Measurements from ENCODE around the gene UHRF2. TPM values are rescaled to one million over a fixed set of nuclear protein-coding genes. Genes with fewer than 3 reads are reported as not detected.

UHRF2 gene
- total RNA-seq, 1 experiment from 2014 or later: 40.6 TPM

DNA sequence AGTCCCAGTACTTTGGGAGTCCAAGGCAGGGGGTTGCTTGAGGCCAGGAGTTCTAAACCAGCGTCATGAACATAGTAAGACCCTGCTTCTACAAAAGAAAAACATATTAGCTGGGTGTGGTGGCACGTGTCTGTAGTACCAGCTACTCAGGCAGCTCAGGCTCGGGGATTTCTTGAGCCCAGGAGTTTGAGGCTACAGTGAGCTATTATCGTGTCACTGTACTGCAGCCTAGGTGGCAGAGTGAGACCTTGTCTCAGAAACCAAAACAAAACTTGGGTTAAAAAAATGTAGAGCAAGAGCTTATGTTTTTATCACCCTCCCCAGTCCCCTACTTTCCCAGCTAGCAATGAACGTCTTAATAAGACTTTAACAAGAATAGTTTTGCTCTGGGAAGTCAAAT lies 46.7 kb downstream of the UHRF2 start:
- H3K4me2 ChIP-seq (ENCODE audit: low read length): no peak overlapping the region

More for the DNA sequence above, 46.7 kb downstream of the UHRF2 start:
- no peaks in the 10 kb centered on the region for H3K4me1 ChIP-seq (ENCODE audit: control insufficient read depth in 1 of 2, insufficient read depth in 2 of 2, low read length in 2 of 2)
- no peak overlapping the region for H3K4me3 ChIP-seq (replicated peaks in 1 of 2; ENCODE audit: low read depth in 1 of 2, low read length in 2 of 2)
- DNase-seq (ENCODE audit: low read depth, low spot score): no peak
- no peak for ATAC-seq
- CTCF ChIA-PET: no interaction called here
- no peak overlapping the region for H3K9ac ChIP-seq (ENCODE audit: low read length)
- no peaks in the 10 kb centered on the region for H3K9me2 ChIP-seq (ENCODE audit: insufficient read depth)
- H3K27me3 ChIP-seq (ENCODE audit: insufficient read depth, low read length): no peaks in the 10 kb centered on the region
- POLR2A ChIA-PET: no interaction called here
- H3K9me3 ChIP-seq (ENCODE audit: control insufficient read depth in 1 of 2, insufficient read depth in 1 of 2, low read depth in 1 of 2, low read length in 2 of 2): no peaks in the 10 kb centered on the region
- no peak overlapping the region for H3K27ac ChIP-seq (ENCODE audit: low read depth, low read length)
- TF ChIP-seq REST (IDR thresholded peaks at IDR 0.05; ENCODE audit: low read depth): no peak
- TF ChIP-seq SIN3A (IDR thresholded peaks at IDR 0.05; ENCODE audit: low read depth): no peak
- TF ChIP-seq YY1 (IDR thresholded peaks at IDR 0.05; ENCODE audit: extremely low read depth, insufficient replicate concordance, low read depth, low read length): no peak
- TF ChIP-seq RAD21 (IDR thresholded peaks at IDR 0.05; ENCODE audit: low read depth): no peak
- no peak for TF ChIP-seq POLR2AphosphoS5 (IDR thresholded peaks at IDR 0.05; ENCODE audit: low read depth, low read length)
- no peak for TF ChIP-seq TCF7L2 (IDR thresholded peaks at IDR 0.05; ENCODE audit: borderline replicate concordance, extremely low read depth, insufficient read depth, insufficient read length)
- TF ChIP-seq, protein P1, sequence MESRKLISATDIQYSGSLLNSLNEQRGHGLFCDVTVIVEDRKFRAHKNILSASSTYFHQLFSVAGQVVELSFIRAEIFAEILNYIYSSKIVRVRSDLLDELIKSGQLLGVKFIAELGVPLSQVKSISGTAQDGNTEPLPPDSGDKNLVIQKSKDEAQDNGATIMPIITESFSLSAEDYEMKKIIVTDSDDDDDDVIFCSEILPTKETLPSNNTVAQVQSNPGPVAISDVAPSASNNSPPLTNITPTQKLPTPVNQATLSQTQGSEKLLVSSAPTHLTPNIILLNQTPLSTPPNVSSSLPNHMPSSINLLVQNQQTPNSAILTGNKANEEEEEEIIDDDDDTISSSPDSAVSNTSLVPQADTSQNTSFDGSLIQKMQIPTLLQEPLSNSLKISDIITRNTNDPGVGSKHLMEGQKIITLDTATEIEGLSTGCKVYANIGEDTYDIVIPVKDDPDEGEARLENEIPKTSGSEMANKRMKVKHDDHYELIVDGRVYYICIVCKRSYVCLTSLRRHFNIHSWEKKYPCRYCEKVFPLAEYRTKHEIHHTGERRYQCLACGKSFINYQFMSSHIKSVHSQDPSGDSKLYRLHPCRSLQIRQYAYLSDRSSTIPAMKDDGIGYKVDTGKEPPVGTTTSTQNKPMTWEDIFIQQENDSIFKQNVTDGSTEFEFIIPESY (IDR thresholded peaks at IDR 0.05; ENCODE audit: extremely low read depth, insufficient replicate concordance, low read length): no peak
- no peak for TF ChIP-seq EZH2 (IDR thresholded peaks at IDR 0.05)
- TF ChIP-seq CEBPB (IDR thresholded peaks at IDR 0.05; ENCODE audit: low read depth): no peak
- TF ChIP-seq SP1 (IDR thresholded peaks at IDR 0.05; ENCODE audit: low read depth): no peak
- TF ChIP-seq SRF (IDR thresholded peaks at IDR 0.05; ENCODE audit: low read depth): no peak
- H3K36me3 ChIP-seq (ENCODE audit: control insufficient read depth in 1 of 2, insufficient read depth in 2 of 2, low read length in 2 of 2): peaks cover 0 to 4% of the 10 kb centered on the region in 2 experiments; a peak in 2 of 4 replicates
- BruUV-seq (replicated peaks): no TSS peak
- peaks cover 80% of the 10 kb centered on the region for H3K79me2 ChIP-seq (ENCODE audit: insufficient read depth, low read length)
- RAD21 ChIA-PET (ENCODE audit: low non-redundant PET in 1 of 2, low total read pairs in 2 of 2, uncharacterized antibody in 2 of 2, unreplicated experiment in 2 of 2): no interaction called here
- intact Hi-C loops (cut with micrococcal nuclease): no loop called here
- H4K20me1 ChIP-seq (ENCODE audit: insufficient read depth): peaks cover 7% of the 10 kb centered on the region; the same call in 1 of the 2 replicates
- no peak overlapping the region for H2AFZ ChIP-seq (ENCODE audit: low read depth, low read length, poor library complexity, severe bottlenecking)
